ENCODE data around the gene UBE2G2.

The UBE2G2 gene

GRCh38 chr21:44740742-44741141, 60.9 kb downstream of the UBE2G2 start:
- no peak for TF ChIP-seq CREB1 (IDR thresholded peaks at IDR 0.05; ENCODE audit: low read depth)
- no peak for TF ChIP-seq MAX (IDR thresholded peaks at IDR 0.05)
- no peak for TF ChIP-seq TCF12 (IDR thresholded peaks at IDR 0.05; ENCODE audit: low read depth)
- no peak for TF ChIP-seq NFIC (IDR thresholded peaks at IDR 0.05)
- no peak for TF ChIP-seq FOXM1 (IDR thresholded peaks at IDR 0.05; ENCODE audit: borderline replicate concordance, low read depth)
- no peak for TF ChIP-seq EP300 (IDR thresholded peaks at IDR 0.05; ENCODE audit: borderline replicate concordance)

- TF ChIP-seq MAX (IDR thresholded peaks at IDR 0.05) (no peak), FOXM1 (IDR thresholded peaks at IDR 0.05; ENCODE audit: borderline replicate concordance, low read depth) (no peak), ZBTB7A (IDR thresholded peaks at IDR 0.05; ENCODE audit: low read depth) (no peak), EP300 (IDR thresholded peaks at IDR 0.05; ENCODE audit: borderline replicate concordance) (no peak), REST (IDR thresholded peaks at IDR 0.05; ENCODE audit: low read depth) (no peak), TCF12 (IDR thresholded peaks at IDR 0.05; ENCODE audit: low read depth) (no peak), CEBPB (IDR thresholded peaks at IDR 0.05) (no peak), USF1 (IDR thresholded peaks at IDR 0.05) (no peak), YY1 (IDR thresholded peaks at IDR 0.05; ENCODE audit: low read depth) (no peak), RAD21 (IDR thresholded peaks at IDR 0.05; ENCODE audit: low read depth) (no peak), CREB1 (IDR thresholded peaks at IDR 0.05; ENCODE audit: low read depth) (no peak), NFIC (IDR thresholded peaks at IDR 0.05) (no peak), TEAD4 (IDR thresholded peaks at IDR 0.05) (no peak), TAF1 (IDR thresholded peaks at IDR 0.05; ENCODE audit: low read depth) (no peak), EGR1 (IDR thresholded peaks at IDR 0.05) (no peak)
Observed at GRCh38 chr21:44739316-44739715, 62.3 kb downstream of the UBE2G2 start.

- TF ChIP-seq TAF1 (IDR thresholded peaks at IDR 0.05; ENCODE audit: low read depth), result no peak
- TF ChIP-seq TCF12 (IDR thresholded peaks at IDR 0.05; ENCODE audit: low read depth), result no peak
- TF ChIP-seq USF1 (IDR thresholded peaks at IDR 0.05), result no peak
- TF ChIP-seq EP300 (IDR thresholded peaks at IDR 0.05; ENCODE audit: borderline replicate concordance), result no peak
- no peak for TF ChIP-seq REST (IDR thresholded peaks at IDR 0.05; ENCODE audit: low read depth)
- TF ChIP-seq CEBPB (IDR thresholded peaks at IDR 0.05), result no peak
- TF ChIP-seq TEAD4 (IDR thresholded peaks at IDR 0.05), result no peak
- TF ChIP-seq NFIC (IDR thresholded peaks at IDR 0.05), result no peak
- TF ChIP-seq MAX (IDR thresholded peaks at IDR 0.05), result no peak
- TF ChIP-seq CREB1 (IDR thresholded peaks at IDR 0.05; ENCODE audit: low read depth), result no peak
- no peak for TF ChIP-seq EGR1 (IDR thresholded peaks at IDR 0.05)
- no peak for TF ChIP-seq YY1 (IDR thresholded peaks at IDR 0.05; ENCODE audit: low read depth)
- TF ChIP-seq RAD21 (IDR thresholded peaks at IDR 0.05; ENCODE audit: low read depth), result no peak
- TF ChIP-seq ZBTB7A (IDR thresholded peaks at IDR 0.05; ENCODE audit: low read depth), result no peak
- no peak for TF ChIP-seq FOXM1 (IDR thresholded peaks at IDR 0.05; ENCODE audit: borderline replicate concordance, low read depth)
Observed at GRCh38 chr21:44738621-44739020, 63.0 kb downstream of the UBE2G2 start.

- TF ChIP-seq NFIC (IDR thresholded peaks at IDR 0.05), result no peak
- no peak for TF ChIP-seq USF1 (IDR thresholded peaks at IDR 0.05)
- no peak for TF ChIP-seq EP300 (IDR thresholded peaks at IDR 0.05; ENCODE audit: borderline replicate concordance)
- no peak for TF ChIP-seq FOXM1 (IDR thresholded peaks at IDR 0.05; ENCODE audit: borderline replicate concordance, low read depth)
- no peak for TF ChIP-seq MAX (IDR thresholded peaks at IDR 0.05)
- no peak for TF ChIP-seq RAD21 (IDR thresholded peaks at IDR 0.05; ENCODE audit: low read depth)
- TF ChIP-seq EGR1 (IDR thresholded peaks at IDR 0.05), result no peak
- TF ChIP-seq YY1 (IDR thresholded peaks at IDR 0.05; ENCODE audit: low read depth), result no peak
- TF ChIP-seq TAF1 (IDR thresholded peaks at IDR 0.05; ENCODE audit: low read depth), result no peak
Observed at GRCh38 chr21:44737706-44738354, 63.8 kb downstream of the UBE2G2 start.

Measured in Ishikawa (cell line).